Measurements from ENCODE around the gene NUTF2. TPM values are rescaled to one million over a fixed set of nuclear protein-coding genes. Genes with fewer than 3 reads are reported as not detected.
"Not testable (repeated sequence)": the region's sequence is repeated elsewhere in the genome, so short reads cannot be mapped to it uniquely, and the experiment has no call there.

Gene NUTF2
- total RNA-seq, 1 experiment from 2014 or later: 224 TPM

- Mint-ChIP-seq H3K4me1 (ENCODE audit: low read depth, unreplicated experiment) (peaks cover 7% of the 10 kb centered on the region), H3K4me3 (ENCODE audit: low read depth, unreplicated experiment) (no peak overlapping the region), H3K9me3 (ENCODE audit: low read depth, unreplicated experiment) (no peaks in the 10 kb centered on the region), H3K36me3 (ENCODE audit: insufficient read depth, unreplicated experiment) (peaks cover 35% of the 10 kb centered on the region), H3K27me3 (ENCODE audit: unreplicated experiment) (no peaks in the 10 kb centered on the region), H3K27ac (ENCODE audit: unreplicated experiment) (no peak overlapping the region)
- CTCF ChIA-PET: no interaction called here
- intact Hi-C loops (cut with micrococcal nuclease; ENCODE audit: unreplicated experiment): no loop called here
- DNase-seq: no peak
- BruUV-seq (replicated peaks): no TSS peak
- no peak for TF ChIP-seq CTCF (IDR thresholded peaks at IDR 0.05; ENCODE audit: unreplicated experiment)
These were observed 62.5 kb downstream of the NUTF2 start for GRCh38 chr16:67909056-67909742.

GRCh38 chr16:67910158-67910557 is 63.4 kb downstream of the NUTF2 start:
- Mint-ChIP-seq H3K36me3 (ENCODE audit: insufficient read depth, unreplicated experiment) (peaks cover 41% of the 10 kb centered on the region), H3K9me3 (ENCODE audit: low read depth, unreplicated experiment) (no peaks in the 10 kb centered on the region), H3K4me1 (ENCODE audit: low read depth, unreplicated experiment) (peaks cover 4% of the 10 kb centered on the region), H3K4me3 (ENCODE audit: low read depth, unreplicated experiment) (no peak overlapping the region), H3K27ac (ENCODE audit: unreplicated experiment) (no peak overlapping the region), H3K27me3 (ENCODE audit: unreplicated experiment) (no peaks in the 10 kb centered on the region)
- intact Hi-C loops (cut with micrococcal nuclease; ENCODE audit: unreplicated experiment): no loop called here
- no TSS peak for BruUV-seq (replicated peaks)
- no peak for DNase-seq
- CTCF ChIA-PET: interaction anchor here (1.6 kb wide), 1 partner anchor 94 kb away, joined by 3 read pairs; no protein-coding TSS in a partner anchor
- TF ChIP-seq CTCF (IDR thresholded peaks at IDR 0.05; ENCODE audit: unreplicated experiment): no peak

GRCh38 chr16:67914758-67915495 is 68.2 kb downstream of the NUTF2 start:
- peaks cover 42% of the 10 kb centered on the region for H3K36me3 Mint-ChIP-seq (ENCODE audit: insufficient read depth, unreplicated experiment)
- no peak overlapping the region for H3K4me3 Mint-ChIP-seq (ENCODE audit: low read depth, unreplicated experiment)
- intact Hi-C loops (cut with micrococcal nuclease; ENCODE audit: unreplicated experiment): no loop called here
- DNase-seq: no peak
- no TSS peak for BruUV-seq (replicated peaks)
- no peaks in the 10 kb centered on the region for H3K9me3 Mint-ChIP-seq (ENCODE audit: low read depth, unreplicated experiment)
- H3K27me3 Mint-ChIP-seq (ENCODE audit: unreplicated experiment): no peaks in the 10 kb centered on the region
- H3K4me1 Mint-ChIP-seq (ENCODE audit: low read depth, unreplicated experiment): peaks cover 8% of the 10 kb centered on the region
- CTCF ChIA-PET: interaction anchor here (0.6 to 0.7 kb wide), 2 partner anchors 52 to 872 kb away, joined by 3 to 5 read pairs; no protein-coding TSS in a partner anchor
- no peak overlapping the region for H3K27ac Mint-ChIP-seq (ENCODE audit: unreplicated experiment)
- TF ChIP-seq CTCF (IDR thresholded peaks at IDR 0.05; ENCODE audit: unreplicated experiment): no peak

- DNase-seq; BruUV-seq (replicated peaks); H3K27me3 Mint-ChIP-seq (ENCODE audit: unreplicated experiment); intact Hi-C loops (cut with micrococcal nuclease; ENCODE audit: unreplicated experiment); H3K27ac Mint-ChIP-seq (ENCODE audit: unreplicated experiment); H3K9me3 Mint-ChIP-seq (ENCODE audit: low read depth, unreplicated experiment); H3K4me1 Mint-ChIP-seq (ENCODE audit: low read depth, unreplicated experiment); H3K4me3 Mint-ChIP-seq (ENCODE audit: low read depth, unreplicated experiment): not testable (repeated sequence)
- CTCF ChIA-PET: interaction anchor here (0.7 kb wide), 1 partner anchor 52 kb away, joined by 3 read pairs; no protein-coding TSS in a partner anchor
- H3K36me3 Mint-ChIP-seq (ENCODE audit: insufficient read depth, unreplicated experiment): peaks cover 41% of the 10 kb centered on the region
These were observed 68.7 kb downstream of the NUTF2 start for GRCh38 chr16:67915496-67915769.
